Activated naive CD4-positive, alpha-beta T cell treated with anti-CD3 and anti-CD28 coated beads, Interleukin-2, amount 10 ng/mL, durations not matched to agents 7 days and 5 days (primary cell): ENCODE data around the gene PTPN9.
"Not testable (repeated sequence)": the region's sequence is repeated elsewhere in the genome, so short reads cannot be mapped to it uniquely, and the experiment has no call there.

Source experiments
- CTCF ChIA-PET: fragments of 350-600 bp; sonication (Branson Sonifier 250); formaldehyde crosslinking; loops from one replicate; lab custom pipeline; 2021; ENCODE audit warnings: antibody characterized with exemption; lab: Charles Lee
- DNase-seq: peaks from one replicate; pipeline ENCODE4 v3.0.0-alpha.2; 2020
- H3K27ac Mint-ChIP-seq: one replicate; pipeline ENCODE4 v1.8.0; 2021; ENCODE audit warnings: mild to moderate bottlenecking, moderate library complexity, mixed read lengths
- H3K27me3 Mint-ChIP-seq: one replicate; pipeline ENCODE4 v1.8.0; 2021; ENCODE audit warnings: mild to moderate bottlenecking, mixed read lengths
- H3K36me3 Mint-ChIP-seq: one replicate; pipeline ENCODE4 v1.8.0; 2021; ENCODE audit warnings: mixed read lengths
- H3K4me1 Mint-ChIP-seq: one replicate; pipeline ENCODE4 v1.8.0; 2021; ENCODE audit warnings: mixed read lengths
- H3K4me3 Mint-ChIP-seq: one replicate; pipeline ENCODE4 v1.8.0; 2021; ENCODE audit warnings: mild to moderate bottlenecking, moderate library complexity, mixed read lengths
- H3K9me3 Mint-ChIP-seq: one replicate; pipeline ENCODE4 v1.8.0; 2021; ENCODE audit warnings: mixed read lengths

Gene PTPN9

GRCh38 chr15:75596703-75597345, 17.7 kb upstream of the PTPN9 start:
- Mint-ChIP-seq H3K36me3 (peaks cover 63% of the 10 kb centered on the region), H3K4me1 (peaks cover 42% of the 10 kb centered on the region), H3K27me3 (no peaks in the 10 kb centered on the region), H3K27ac (peak overlapping the region; percentile 90), H3K9me3 (no peaks in the 10 kb centered on the region), H3K4me3 (peak overlapping the region; percentile 56)
- CTCF ChIA-PET, result interaction anchor here (0.6 to 4.5 kb wide), 19 partner anchors 9 to 229 kb away, joined by 3 to 61 read pairs (median 5); partner anchors contain the start of genes IMP3, MAN2C1, PTPN9 and SIN3A
- no peak for DNase-seq

- H3K27ac Mint-ChIP-seq, result no peak overlapping the region
- no peak overlapping the region for H3K4me3 Mint-ChIP-seq
- H3K27me3 Mint-ChIP-seq, result no peaks in the 10 kb centered on the region
- DNase-seq, result no peak
- no peaks in the 10 kb centered on the region for H3K9me3 Mint-ChIP-seq
- CTCF ChIA-PET, result no interaction called here
- peaks cover 51% of the 10 kb centered on the region for H3K36me3 Mint-ChIP-seq
- H3K4me1 Mint-ChIP-seq, result peaks cover 53% of the 10 kb centered on the region
These were observed 15.2 kb upstream of the PTPN9 start for GRCh38 chr15:75594276-75594675.

- peaks cover 48% of the 10 kb centered on the region for H3K36me3 Mint-ChIP-seq
- DNase-seq, result no peak
- no peak overlapping the region for H3K4me3 Mint-ChIP-seq
- no peaks in the 10 kb centered on the region for H3K27me3 Mint-ChIP-seq
- peaks cover 36% of the 10 kb centered on the region for H3K4me1 Mint-ChIP-seq
- H3K9me3 Mint-ChIP-seq, result no peaks in the 10 kb centered on the region
- H3K27ac Mint-ChIP-seq, result no peak overlapping the region
- CTCF ChIA-PET, result no interaction called here
These were observed 12.7 kb upstream of the PTPN9 start for GRCh38 chr15:75591655-75592364.

- DNase-seq, result no peak
- Mint-ChIP-seq H3K27me3 (no peaks in the 10 kb centered on the region), H3K27ac (peak overlapping the region; percentile 3), H3K9me3 (no peaks in the 10 kb centered on the region), H3K36me3 (peaks cover 37% of the 10 kb centered on the region), H3K4me1 (peaks cover 24% of the 10 kb centered on the region), H3K4me3 (no peak overlapping the region)
- CTCF ChIA-PET, result interaction anchor here (1.0 kb wide), 1 partner anchor 81 kb away, joined by 3 read pairs; no protein-coding TSS in a partner anchor
These were observed 11.1 kb upstream of the PTPN9 start for GRCh38 chr15:75590239-75590638.

GRCh38 chr15:75589071-75589470, 10.0 kb upstream of the PTPN9 start:
- Mint-ChIP-seq H3K27ac (no peak overlapping the region), H3K27me3 (no peaks in the 10 kb centered on the region), H3K4me1 (peaks cover 24% of the 10 kb centered on the region), H3K36me3 (peaks cover 30% of the 10 kb centered on the region), H3K4me3 (no peak overlapping the region), H3K9me3 (no peaks in the 10 kb centered on the region)
- DNase-seq, result no peak
- CTCF ChIA-PET, result interaction anchor here (3.0 kb wide), 1 partner anchor 8 kb away, joined by 9 read pairs; no protein-coding TSS in a partner anchor

DNA sequence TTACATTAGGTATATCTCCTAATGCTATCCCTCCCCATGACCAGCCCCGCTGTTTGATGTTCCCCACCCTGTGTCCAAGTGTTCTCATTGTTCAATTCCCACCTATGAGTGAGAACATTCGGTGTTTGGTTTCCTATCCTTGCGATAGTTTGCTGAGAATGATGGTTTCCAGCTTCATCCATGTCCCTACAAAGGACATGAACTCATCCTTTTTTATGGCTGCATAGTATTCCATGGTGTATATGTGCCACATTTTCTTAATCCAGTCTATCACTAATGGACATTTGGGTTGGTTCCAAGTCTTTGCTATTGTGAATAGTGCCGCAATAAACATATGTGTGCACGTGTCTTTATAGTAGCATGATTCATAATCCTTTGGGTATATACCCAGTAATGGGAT, 7.3 kb upstream of the PTPN9 start:
- H3K9me3 Mint-ChIP-seq, H3K27ac Mint-ChIP-seq, CTCF ChIA-PET, DNase-seq, H3K4me3 Mint-ChIP-seq, H3K27me3 Mint-ChIP-seq: not testable (repeated sequence)
- Mint-ChIP-seq H3K36me3 (peaks cover 22% of the 10 kb centered on the region), H3K4me1 (peaks cover 20% of the 10 kb centered on the region)

DNA sequence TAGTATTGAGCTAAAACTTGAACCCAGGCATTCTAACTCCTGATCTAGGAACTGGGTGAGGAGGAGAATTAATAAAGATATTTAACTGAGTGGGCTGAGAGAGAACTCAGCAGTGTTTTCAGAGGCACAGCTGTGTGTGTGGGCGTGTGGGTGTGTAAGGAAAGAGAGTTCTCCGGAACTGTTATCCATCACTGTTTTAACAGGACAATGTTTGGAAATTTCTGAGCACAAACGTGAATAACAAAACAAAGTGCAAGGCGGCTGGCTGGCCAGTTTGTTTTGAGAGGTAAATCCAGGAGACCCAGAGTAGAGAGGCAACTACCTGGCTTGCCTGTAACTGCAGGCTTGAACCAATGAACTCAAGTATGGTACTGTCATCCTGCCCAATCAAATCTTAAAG, 5.0 kb upstream of the PTPN9 start:
- Mint-ChIP-seq H3K36me3 (peaks cover 20% of the 10 kb centered on the region), H3K9me3 (no peaks in the 10 kb centered on the region), H3K4me1 (peaks cover 18% of the 10 kb centered on the region), H3K4me3 (no peak overlapping the region), H3K27me3 (no peaks in the 10 kb centered on the region), H3K27ac (no peak overlapping the region)
- DNase-seq, result no peak
- CTCF ChIA-PET, result interaction anchor here (1.5 kb wide), 1 partner anchor 14 kb away, joined by 6 read pairs; no protein-coding TSS in a partner anchor

- H3K9me3 Mint-ChIP-seq, result no peaks in the 10 kb centered on the region
These were observed 4.6 kb upstream of the PTPN9 start for GRCh38 chr15:75583701-75584100.

GRCh38 chr15:75582943-75583342, 3.8 kb upstream of the PTPN9 start:
- not testable (repeated sequence) for DNase-seq, H3K27ac Mint-ChIP-seq, H3K4me3 Mint-ChIP-seq, H3K27me3 Mint-ChIP-seq, H3K9me3 Mint-ChIP-seq
- CTCF ChIA-PET, result interaction anchor here (1.5 kb wide), 1 partner anchor 15 kb away, joined by 6 read pairs; no protein-coding TSS in a partner anchor
- Mint-ChIP-seq H3K4me1 (peaks cover 12% of the 10 kb centered on the region), H3K36me3 (peaks cover 16% of the 10 kb centered on the region)

More at GRCh38 chr15:75583701-75584100, 4.6 kb upstream of the PTPN9 start:
- peaks cover 16% of the 10 kb centered on the region for H3K4me1 Mint-ChIP-seq
- CTCF ChIA-PET, result interaction anchor here (1.5 kb wide), 1 partner anchor 14 kb away, joined by 6 read pairs; no protein-coding TSS in a partner anchor
- H3K4me3 Mint-ChIP-seq, result no peak overlapping the region
- no peaks in the 10 kb centered on the region for H3K27me3 Mint-ChIP-seq
- H3K36me3 Mint-ChIP-seq, result peaks cover 17% of the 10 kb centered on the region
- no peak overlapping the region for H3K27ac Mint-ChIP-seq
- DNase-seq, result no peak

DNA sequence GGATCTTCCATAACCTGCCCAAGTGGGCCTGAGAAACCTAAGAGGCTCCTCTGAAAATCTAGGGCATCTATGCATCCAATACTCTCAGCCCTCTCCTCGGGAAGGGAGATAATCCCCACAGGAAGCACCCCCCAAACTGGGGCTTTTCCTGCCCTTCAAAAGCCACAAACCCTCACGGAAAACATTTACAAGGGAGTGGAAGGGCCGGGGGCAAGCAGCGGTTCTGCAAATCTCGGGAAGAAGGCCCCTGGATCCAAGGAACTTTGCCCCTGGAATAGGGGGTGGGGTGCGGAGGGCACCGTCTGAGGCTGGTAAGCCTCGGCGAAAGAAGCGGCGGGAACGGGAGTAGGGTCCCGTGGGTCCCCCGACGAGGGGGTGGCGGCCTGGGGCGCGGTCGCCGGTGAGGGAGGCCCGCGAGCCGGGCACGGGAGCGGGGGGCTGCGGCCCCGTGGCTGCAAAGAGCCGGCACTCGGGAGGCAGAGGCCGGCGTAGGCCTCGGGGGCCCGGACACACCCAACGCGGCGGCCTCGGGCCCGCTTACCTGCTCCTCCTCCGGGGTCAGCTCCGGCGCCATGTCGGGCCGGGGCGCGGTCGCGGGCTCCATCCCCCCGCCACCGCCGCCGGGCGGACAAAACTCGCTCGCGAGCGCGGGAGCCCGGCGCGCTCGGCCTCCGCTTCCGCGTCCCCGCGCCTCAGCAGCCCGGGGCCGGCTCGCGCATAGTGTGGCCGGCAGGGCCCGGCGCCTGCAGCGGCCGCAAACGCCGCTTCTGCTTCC, 755 bp downstream of the PTPN9 start:
- peaks cover 35% of the 10 kb centered on the region for H3K4me1 Mint-ChIP-seq
- DNase-seq, result peak; percentile 44
- H3K4me3 Mint-ChIP-seq, result peak overlapping the region; percentile 92
- H3K27ac Mint-ChIP-seq, result peak overlapping the region; percentile 88
- CTCF ChIA-PET, result interaction anchor here (0.7 to 2.6 kb wide), 7 partner anchors 19 to 125 kb away, joined by 3 to 15 read pairs (median 5); partner anchors contain the start of genes IMP3 and SNUPN
- no peaks in the 10 kb centered on the region for H3K9me3 Mint-ChIP-seq
- H3K27me3 Mint-ChIP-seq, result no peaks in the 10 kb centered on the region
- peaks cover 10% of the 10 kb centered on the region for H3K36me3 Mint-ChIP-seq

DNA sequence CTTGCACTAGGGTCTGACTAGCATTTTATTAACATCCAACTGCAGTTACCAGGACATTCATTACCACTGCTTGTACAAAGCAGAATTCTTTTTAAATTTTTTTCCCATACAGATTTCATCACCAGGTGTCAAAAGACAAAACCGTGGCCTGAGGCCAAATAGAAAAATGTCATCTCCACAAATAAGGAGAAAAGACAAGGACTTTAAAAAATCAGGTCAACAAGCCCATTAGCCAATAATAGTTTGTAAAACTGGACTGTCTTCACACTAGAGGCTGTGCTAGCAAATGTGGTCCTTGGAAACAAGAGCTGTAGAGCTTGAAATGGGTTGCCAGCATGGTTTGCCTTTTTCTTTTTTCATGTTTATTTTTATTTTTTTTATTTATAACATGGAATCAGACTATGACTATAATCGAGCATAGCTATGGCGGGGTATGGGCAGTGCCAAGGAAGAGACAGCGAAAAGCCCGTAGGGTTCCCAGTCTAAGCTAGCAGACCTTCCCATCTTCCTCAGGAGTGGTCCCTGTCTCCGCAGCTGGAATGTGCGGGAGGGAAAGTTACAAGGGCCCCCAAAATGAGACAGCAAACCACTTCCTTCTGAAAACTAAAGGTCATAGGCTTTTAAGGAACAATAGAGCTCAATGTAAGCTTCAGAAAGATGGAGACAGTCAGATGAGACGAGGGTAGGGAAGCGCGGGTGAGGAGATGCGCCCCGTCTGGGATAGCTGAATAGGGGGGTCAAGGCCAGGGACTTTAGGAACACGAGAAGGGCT, 1.5 kb downstream of the PTPN9 start:
- Mint-ChIP-seq H3K9me3 (no peaks in the 10 kb centered on the region), H3K4me1 (peaks cover 38% of the 10 kb centered on the region), H3K4me3 (peak overlapping the region; percentile 92), H3K27ac (peak overlapping the region; percentile 85), H3K36me3 (peaks cover 10% of the 10 kb centered on the region), H3K27me3 (no peaks in the 10 kb centered on the region)
- no peak for DNase-seq
- CTCF ChIA-PET, result interaction anchor here (2.6 kb wide), 1 partner anchor 61 kb away, joined by 15 read pairs; the partner anchor contains the start of gene IMP3

DNA sequence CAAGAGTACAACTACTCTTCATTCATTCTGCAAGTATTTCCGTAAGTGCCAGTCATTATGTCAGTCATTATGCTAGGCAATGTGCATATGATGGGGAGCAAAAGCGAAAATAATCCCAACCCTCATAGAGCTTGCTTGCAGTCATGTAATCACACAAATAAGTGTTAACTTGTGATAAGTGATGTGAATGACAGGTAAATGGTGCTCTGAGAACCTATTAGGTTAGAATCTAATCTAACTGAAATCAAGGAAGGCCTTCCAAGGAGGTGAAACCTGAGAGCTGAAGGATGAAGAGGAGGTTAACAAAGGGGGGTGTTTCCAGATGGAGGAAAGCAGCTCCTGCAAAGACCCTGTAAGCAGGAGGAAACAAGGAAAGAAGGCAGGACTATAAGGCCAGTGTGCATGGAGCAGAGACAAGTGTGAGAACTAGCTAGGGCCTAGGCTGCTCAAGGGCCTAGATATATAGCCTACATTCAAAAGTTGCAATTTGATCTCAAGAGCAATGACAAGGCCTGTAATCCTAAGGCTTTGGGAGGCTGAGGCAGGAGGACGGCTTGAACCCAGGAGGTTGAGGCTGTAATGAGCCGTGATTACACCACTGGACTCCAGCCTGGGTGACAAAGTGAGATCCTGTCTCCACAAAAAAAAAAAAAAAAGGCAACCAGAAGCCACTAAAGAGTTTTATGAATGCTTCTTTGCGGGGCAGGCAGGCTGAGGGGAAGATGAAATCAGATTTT, 5.3 kb downstream of the PTPN9 start:
- Mint-ChIP-seq H3K4me1 (peaks cover 33% of the 10 kb centered on the region), H3K9me3 (no peaks in the 10 kb centered on the region), H3K4me3 (no peak overlapping the region), H3K27me3 (no peaks in the 10 kb centered on the region), H3K36me3 (peaks cover 14% of the 10 kb centered on the region), H3K27ac (peak overlapping the region; percentile 8)
- no peak for DNase-seq
- CTCF ChIA-PET, result no interaction called here
